ENCODE results near the gene XPA.
"Not testable (repeated sequence)": the region's sequence is repeated elsewhere in the genome, so short reads cannot be mapped to it uniquely, and the experiment has no call there.

XPA gene

GRCh38 chr9:97703437-97704344, 6.6 kb upstream of the XPA start:
- peak; percentile 56 for DNase-seq (ENCODE audit: low read depth)

GRCh38 chr9:97699824-97700223, 2.7 kb upstream of the XPA start:
- DNase-seq (ENCODE audit: low read depth): not testable (repeated sequence)

DNA sequence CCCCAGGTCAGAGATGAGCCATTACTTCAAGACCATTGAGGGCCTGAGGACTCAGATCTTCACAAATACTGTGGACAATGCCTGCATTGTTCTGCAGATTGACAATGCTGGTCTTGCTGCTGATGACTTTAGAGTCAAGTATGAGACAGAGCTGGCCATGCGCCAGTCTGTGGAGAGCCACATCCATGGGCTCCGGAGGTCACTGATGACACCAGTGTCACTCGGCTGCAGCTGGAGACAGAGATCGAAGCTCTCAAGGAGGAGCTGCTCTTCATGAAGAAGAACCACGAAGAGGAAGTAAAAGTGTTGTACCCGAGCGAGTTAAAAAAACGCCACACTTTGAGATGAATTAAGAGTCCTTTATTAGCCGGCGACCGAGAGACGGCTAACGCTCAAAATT, 2.1 kb upstream of the XPA start:
- DNase-seq (ENCODE audit: low read depth): not testable (repeated sequence)

GRCh38 chr9:97698865-97699264, 1.7 kb upstream of the XPA start:
- no peak for DNase-seq (ENCODE audit: low read depth)

DNA sequence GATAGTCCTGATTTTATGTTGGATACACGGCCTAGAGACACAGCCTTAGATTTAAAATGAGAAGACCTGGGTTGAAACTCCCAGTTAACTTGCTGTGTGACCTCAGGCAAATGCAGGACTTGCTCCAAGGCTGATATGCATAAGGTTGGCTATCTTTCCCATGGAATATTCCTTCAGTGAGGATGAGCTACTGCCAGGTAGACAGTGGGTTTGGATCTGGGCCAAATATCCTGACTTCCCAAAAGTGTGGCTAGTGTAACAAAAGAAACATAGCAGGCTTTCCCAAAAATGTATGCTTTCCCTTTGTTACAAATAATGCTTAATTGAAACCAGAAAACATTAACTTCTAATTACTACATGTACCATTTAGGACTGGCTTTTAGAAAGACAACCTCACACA, 697 bp upstream of the XPA start:
- DNase-seq (ENCODE audit: low read depth): no peak

- no peak for DNase-seq (ENCODE audit: low read depth)
Observed at GRCh38 chr9:97695995-97696802, 941 bp downstream of the XPA start.

GRCh38 chr9:97695390-97695789, 1.8 kb downstream of the XPA start:
- no peak for DNase-seq (ENCODE audit: low read depth)

- no peak for DNase-seq (ENCODE audit: low read depth)
Observed at GRCh38 chr9:97694769-97695168, 2.4 kb downstream of the XPA start.

DNA sequence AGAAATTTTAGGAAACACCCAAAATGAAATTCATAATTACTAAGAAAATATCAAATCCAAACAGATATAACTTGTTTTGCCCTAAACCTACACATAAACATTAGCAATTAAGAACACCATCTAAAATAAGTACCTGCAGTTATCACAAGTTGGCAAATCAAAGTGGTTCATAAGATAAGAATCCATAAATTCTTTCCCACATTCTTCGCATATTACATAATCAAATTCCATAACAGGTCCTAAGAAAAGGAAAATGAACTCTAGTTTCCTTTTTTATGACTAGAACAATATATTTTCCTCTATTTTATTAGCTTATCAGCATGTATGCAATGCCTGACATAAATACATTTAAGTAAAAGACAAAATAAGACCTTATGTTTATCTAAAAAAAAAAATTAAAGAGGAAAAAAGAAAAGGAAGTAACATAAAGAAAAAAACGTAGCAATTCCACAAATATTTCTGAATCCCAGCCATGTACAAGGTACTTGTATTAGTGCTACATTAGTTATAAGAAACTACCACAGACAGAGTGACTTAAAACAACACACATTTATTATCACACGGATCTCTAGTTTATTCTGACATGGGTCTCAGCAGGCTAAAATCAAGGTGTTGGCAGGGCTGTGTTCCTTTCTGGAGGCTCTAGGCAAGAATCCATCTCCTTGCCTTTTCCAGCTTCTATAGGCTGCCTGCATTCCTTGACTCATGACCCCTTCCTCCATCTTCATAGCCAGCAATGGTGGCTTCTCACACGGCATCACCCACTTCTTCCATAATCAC, 7.5 kb downstream of the XPA start:
- no peak for DNase-seq (ENCODE audit: low read depth)

- DNase-seq (ENCODE audit: low read depth): no peak
Observed at GRCh38 chr9:97688654-97689053, 8.5 kb downstream of the XPA start.

DNA sequence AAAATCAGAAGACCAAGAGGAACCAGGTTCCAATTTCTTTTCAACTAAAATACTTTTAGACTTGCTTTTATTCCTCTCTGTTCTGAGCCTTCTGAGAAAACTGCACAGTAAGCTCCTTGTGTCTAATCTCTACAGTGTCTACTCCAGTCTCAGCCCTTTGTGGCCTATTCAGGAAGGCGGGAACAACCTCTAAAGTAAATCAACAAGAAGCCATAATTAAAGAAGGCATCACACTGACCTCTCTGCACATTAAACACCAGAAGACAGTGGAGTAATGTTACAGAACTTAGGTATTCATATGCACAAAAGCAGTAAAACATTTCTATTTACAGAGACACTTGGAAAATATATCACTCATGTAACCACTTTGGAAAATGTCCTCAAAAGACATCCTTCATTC, 14.9 kb downstream of the XPA start:
- no peak for DNase-seq (ENCODE audit: low read depth)

DNA sequence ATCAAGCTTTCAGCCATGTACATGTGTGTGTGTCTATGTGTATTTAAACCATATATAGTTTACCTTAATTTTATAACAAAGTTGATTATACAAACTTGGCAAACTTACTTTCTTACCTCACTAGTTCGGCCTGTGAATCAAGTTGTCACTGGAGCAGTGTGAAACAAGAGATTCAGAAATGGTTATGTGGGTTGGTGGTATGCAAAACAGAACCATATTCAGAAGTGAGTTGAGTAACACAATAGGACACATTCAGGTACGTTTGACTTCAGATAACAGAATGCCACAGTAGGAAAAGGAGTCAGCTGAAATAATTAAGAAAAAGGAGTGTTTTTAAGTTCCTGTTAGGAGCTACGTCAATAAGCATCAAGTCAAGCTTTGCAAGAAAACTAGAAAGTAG, 21.5 kb downstream of the XPA start:
- no peak for DNase-seq (ENCODE audit: low read depth)

DNA sequence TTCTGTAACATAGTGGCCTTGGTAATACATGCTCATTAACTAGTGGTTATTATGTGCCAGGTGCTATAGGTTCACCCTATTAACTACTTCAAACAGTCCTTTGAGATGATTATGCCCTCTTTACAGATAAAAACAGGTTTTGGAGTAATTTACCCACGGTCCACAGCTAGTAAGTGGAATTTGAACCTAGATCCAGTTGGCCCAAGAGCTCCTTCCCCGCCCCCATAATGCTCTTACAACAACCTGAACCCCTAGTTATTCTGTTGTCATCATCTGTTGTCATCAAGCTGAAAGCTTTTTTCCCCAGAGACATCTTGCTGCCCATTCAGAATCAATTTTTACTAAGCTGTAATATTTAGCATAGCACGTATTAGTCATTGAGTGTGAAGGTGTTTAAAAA, 23.2 kb downstream of the XPA start:
- no peak for DNase-seq (ENCODE audit: low read depth)

GRCh38 chr9:97672403-97672802, 24.7 kb downstream of the XPA start:
- no peak for DNase-seq (ENCODE audit: low read depth)

DNA sequence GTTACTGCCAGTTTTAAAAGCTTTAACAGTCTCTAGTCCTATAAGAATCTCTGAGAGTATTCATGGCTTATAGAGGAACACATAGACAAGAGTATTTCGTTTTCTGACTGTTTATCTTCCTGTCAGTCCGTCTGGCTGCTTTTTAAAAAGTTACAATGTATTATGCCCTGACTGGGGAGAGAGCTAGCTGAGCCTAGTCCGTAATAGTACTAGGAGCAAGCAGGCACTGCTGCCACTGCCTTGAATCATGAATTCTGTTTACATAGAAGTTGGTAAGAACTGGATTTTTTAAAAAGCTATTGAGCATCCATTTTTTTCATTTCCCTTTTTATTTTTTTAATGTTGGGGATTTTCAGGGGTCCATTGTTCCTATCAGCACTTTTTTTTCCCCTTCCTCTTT, 26.6 kb downstream of the XPA start:
- no peak for DNase-seq (ENCODE audit: low read depth)

- DNase-seq (ENCODE audit: low read depth): no peak
Observed at GRCh38 chr9:97668485-97668884, 28.7 kb downstream of the XPA start.

DNA sequence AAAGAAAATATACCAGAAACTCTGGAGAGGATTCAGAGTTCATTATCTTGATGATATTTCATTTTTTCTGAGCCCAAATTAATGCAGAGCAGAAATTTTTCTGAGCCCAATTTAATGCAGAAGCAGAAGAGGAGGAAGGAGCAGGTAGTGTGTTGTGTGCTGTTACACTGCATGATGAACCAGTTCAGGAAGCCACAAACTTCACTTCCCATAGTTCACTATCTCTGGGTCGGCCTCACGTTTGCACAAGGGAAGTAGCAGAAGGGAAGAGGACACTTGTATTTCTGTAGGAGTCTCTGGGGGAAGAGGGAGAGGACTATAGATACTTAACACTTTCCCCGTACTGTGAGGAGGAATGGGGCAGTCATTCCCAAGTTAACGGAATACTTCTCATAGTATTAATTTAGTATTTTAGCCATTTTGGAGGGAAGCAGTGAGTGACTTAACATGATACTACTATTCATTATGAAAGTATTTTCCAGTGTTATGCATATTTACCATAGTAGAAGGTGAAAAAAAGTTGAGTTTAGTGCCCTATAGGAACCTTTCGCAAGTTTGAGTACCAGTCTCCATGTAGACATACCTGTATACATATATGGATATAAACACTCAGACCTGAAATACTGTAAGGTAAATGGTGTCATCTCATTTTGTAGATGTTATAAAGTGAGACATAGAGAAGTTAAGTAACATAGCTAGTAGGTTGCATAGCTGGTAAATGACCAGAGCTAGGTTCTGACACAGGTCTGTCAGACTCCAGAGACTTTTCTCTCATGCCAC, 30.0 kb downstream of the XPA start:
- no peak for DNase-seq (ENCODE audit: low read depth)

DNA sequence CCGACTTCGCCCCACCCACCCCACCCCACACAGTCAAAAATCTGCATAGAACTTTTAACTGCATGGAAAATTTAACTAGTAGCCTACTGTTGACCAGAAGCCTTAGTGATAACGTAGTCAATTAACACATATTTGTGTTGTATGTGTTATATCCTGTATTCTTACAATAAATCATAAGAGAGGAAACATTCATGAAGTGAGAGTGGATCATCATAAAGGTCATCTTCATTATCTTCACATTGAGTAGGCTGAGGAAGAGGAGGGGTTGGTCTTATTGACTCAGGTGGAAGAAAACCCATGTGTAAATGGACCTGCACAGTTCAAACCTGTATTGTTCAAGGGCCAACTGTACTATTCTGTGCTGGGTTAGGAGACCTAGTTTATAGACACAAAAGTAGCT, 31.4 kb downstream of the XPA start:
- DNase-seq (ENCODE audit: low read depth): no peak

GRCh38 chr9:97660847-97661246, 36.3 kb downstream of the XPA start:
- DNase-seq (ENCODE audit: low read depth): no peak

GRCh38 chr9:97660340-97660739, 36.8 kb downstream of the XPA start:
- no peak for DNase-seq (ENCODE audit: low read depth)

- DNase-seq (ENCODE audit: low read depth): no peak
Observed at GRCh38 chr9:97659771-97660170, 37.4 kb downstream of the XPA start.

DNA sequence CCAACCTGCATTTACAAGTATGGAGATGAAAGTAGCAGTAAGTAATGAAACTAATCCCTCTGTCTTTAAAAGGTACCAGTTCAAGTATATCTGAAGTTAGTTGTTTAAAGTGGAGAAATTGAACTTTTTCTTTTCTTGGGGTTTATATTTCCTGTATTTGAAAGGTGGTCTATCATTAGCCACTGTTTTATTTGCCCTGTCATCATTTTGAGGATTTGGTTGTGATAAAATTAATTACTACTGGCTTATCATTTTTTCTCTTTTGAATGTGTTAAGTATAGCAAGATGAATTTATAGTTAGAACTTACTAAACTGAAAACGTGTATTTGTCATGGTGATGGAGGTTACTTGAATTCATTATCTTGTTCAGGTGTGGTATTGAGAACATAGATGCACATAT, 38.4 kb downstream of the XPA start:
- DNase-seq (ENCODE audit: low read depth): no peak
